Heart left ventricle (tissue), 16 donors: ENCODE measurements around the gene PABPC3. TPM values are rescaled to one million over a fixed set of nuclear protein-coding genes. Genes with fewer than 3 reads are reported as not detected.

Experiments used
- ATAC-seq, 4 donors: fragments of 200-7000 bp; cut with Tn5 transposase; one replicate each; pipeline ENCODE4 v1.9.1; 2020 to 2022; ENCODE audit warnings: moderate library complexity in 4 of 4, mild to moderate bottlenecking in 3 of 4, moderate number of reproducible peaks in 1 of 4
- DNase-seq, 5 donors: peaks; one replicate each; pipeline ENCODE4 v3.0.0-alpha.2; 2020
- H3K27ac ChIP-seq, 12 donors: fragments of 200-600 bp; sonication (generic) in 4 of 12; one replicate each; pipeline versions ENCODE4 v1.5.0 to v1.8.0; 2016 to 2022; ENCODE audit warnings: mild to moderate bottlenecking in 2 of 12
- H3K27me3 ChIP-seq, 9 donors: fragments of 200-600 bp; sonication (generic) in 2 of 9; one replicate each; pipeline versions ENCODE4 v1.5.1 to v1.8.0; 2016 to 2022; ENCODE audit warnings: mild to moderate bottlenecking in 3 of 9
- H3K36me3 ChIP-seq, 9 donors: fragments of 200-600 bp; sonication (generic) in 2 of 9; one replicate each; pipeline versions ENCODE4 v1.5.0 to v1.8.0; 2018 to 2022; ENCODE audit warnings: mild to moderate bottlenecking in 2 of 9
- H3K4me1 ChIP-seq, 12 donors: fragments of 200-600 bp; sonication (generic) in 4 of 12; one replicate each; pipeline versions ENCODE4 v1.5.0 to v1.8.0; 2016 to 2022; ENCODE audit warnings: mild to moderate bottlenecking in 3 of 12
- H3K4me3 ChIP-seq, 12 donors: fragments of 200-600 bp; sonication (generic) in 4 of 12; one replicate each; pipeline versions ENCODE4 v1.5.0 to v1.8.0; 2017 to 2022; ENCODE audit warnings: mild to moderate bottlenecking in 9 of 12, moderate library complexity in 4 of 12
- H3K9me3 ChIP-seq, 12 donors: fragments of 200-600 bp; sonication (generic) in 4 of 12; one replicate each; pipeline versions ENCODE4 v1.5.0 to v1.8.0; 2016 to 2022; ENCODE audit warnings: mild to moderate bottlenecking in 1 of 12
- POLR2A ChIP-seq, 2 donors: fragments of 450-650 bp; IDR thresholded peaks; one replicate each; pipeline ENCODE4 v1.6.1; 2017; ENCODE audit warnings: antibody characterized with exemption in 2 of 2, mild to moderate bottlenecking in 2 of 2, moderate library complexity in 2 of 2
- WGBS, 4 donors: extraction: QIAGEN DNeasy Blood & Tissue Kit in 2 of 4; methylation state at CpG; one replicate each; pipeline versions ENCODE4 v1.1.5 to v1.1.7; 2013 to 2018; 5-methylcytosine and 5-hydroxymethylcytosine counted together
- intact Hi-C, 10 donors: fragments of 100-400 bp; cut with DNase I; formaldehyde crosslinking; loops; one replicate each; pipeline versions ENCODE4 v1.11.1 to v1.14.2; 2022
- polyA plus RNA-seq, 2 donors: library from polyadenylated mRNA; stranded (reverse); fragments of 200-250 nt; gene quantifications; one replicate each; pipeline ENCODE4 v1.2.3, GENCODE V29; 2013
- total RNA-seq, 9 donors: library from RNA; depleted of rRNA in 2 of 9; stranded (reverse); fragments of >200 nt in 2 of 9; fragmentation: NEBNext Ultra II Directional in 3 of 9; extraction: Animal tissue kit (Norgen Biotek cat#: 25700) in 3 of 9; gene quantifications; one replicate each; pipeline versions ENCODE4 v1.1.0 to v1.2.4, GENCODE V29; 2016 to 2023
- TF ChIP-seq, protein P1 (sequence below), 12 donors: fragments of 200-600 bp; sonication (generic) in 4 of 12; IDR thresholded peaks; one replicate each; pipeline versions ENCODE4 v1.5.0 to v1.8.0; 2018 to 2022; ENCODE audit warnings: antibody characterized with exemption in 12 of 12, mild to moderate bottlenecking in 5 of 12
- donor health status: ischemic (EF 13 %, LVEDD 7.1; RV severe dilation, severe dysfunction).
- donor health status: healthy with polysubstance abuse.
- donor health status: DM: no; HTN: yes; CAD: no.
- donor health status: DM: no; HTN: no; CAD: no.
- donor health status: ischemic (EF 25% LVEDD 6.9; RV normal size, moderate dysfunction).
- donor health status: ischemic (EF 25% LVEDD 5.7; RV mildly dilated, moderate dysfunction).
- donor health status: healthy.
- donor health status: DM: yes; HTN: yes; CAD: no.
- donor health status: ischemic (EF 35%, LVEDD 5.7; RV mildly dilated, moderate dysfunction).
- donor health status: nonischemic (EF 11% LVEDD 7.7; RV severe dilation, severe dysfunction).
- donor health status: DM: yes; HTN: yes; CAD: no.
- donor health status: PGD.
- donor health status: ischemic (EF 29% LVEDD 5.4; RV normal size, mild dysfunction).
- donor health status: nonischemic (EF 23%, LVEDD 6.1; RV moderate dilation, normal function).

PABPC3 gene
- total and polyA plus RNA-seq, 11 donors: 0.03 to 0.16 (median 0.07) TPM; not detected in 7

DNA sequence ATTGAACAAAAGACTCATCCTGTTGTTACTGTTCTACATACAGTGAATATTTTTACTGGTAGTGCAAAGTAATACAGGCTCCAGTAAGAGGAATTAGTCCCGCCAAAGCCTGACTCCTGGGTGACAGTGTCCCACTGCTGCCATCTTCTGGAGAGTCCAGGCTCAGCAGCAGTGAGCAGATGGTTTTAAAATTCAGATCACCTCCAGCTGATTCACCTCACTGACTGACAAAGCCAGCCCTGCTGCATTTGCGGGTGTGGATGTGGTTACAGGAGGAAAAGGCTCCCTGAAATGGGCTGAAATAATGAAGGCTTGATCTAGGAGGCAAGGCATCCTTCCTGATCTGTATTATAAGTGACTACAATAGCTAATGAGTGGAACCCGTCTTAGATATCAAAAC is 18.3 kb downstream of the PABPC3 start:
- Histone ChIP-seq H3K36me3 (no peaks in the 10 kb centered on the region), H3K4me3 (no peak overlapping the region), H3K27ac (no peak overlapping the region), H3K9me3 (peaks cover 0 to 2% (median 0%) of the 10 kb centered on the region in 12 donors), H3K4me1 (no peaks in the 10 kb centered on the region), H3K27me3 (peaks cover 0 to 27% (median 9%) of the 10 kb centered on the region in 9 donors)
- intact Hi-C loops: loop anchor here in 9 of 10 donors (5.0 to 10.0 kb wide), 4 partner anchors 107 to 117 kb away; no protein-coding TSS in a partner anchor
- TF ChIP-seq, protein P1, sequence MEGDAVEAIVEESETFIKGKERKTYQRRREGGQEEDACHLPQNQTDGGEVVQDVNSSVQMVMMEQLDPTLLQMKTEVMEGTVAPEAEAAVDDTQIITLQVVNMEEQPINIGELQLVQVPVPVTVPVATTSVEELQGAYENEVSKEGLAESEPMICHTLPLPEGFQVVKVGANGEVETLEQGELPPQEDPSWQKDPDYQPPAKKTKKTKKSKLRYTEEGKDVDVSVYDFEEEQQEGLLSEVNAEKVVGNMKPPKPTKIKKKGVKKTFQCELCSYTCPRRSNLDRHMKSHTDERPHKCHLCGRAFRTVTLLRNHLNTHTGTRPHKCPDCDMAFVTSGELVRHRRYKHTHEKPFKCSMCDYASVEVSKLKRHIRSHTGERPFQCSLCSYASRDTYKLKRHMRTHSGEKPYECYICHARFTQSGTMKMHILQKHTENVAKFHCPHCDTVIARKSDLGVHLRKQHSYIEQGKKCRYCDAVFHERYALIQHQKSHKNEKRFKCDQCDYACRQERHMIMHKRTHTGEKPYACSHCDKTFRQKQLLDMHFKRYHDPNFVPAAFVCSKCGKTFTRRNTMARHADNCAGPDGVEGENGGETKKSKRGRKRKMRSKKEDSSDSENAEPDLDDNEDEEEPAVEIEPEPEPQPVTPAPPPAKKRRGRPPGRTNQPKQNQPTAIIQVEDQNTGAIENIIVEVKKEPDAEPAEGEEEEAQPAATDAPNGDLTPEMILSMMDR (IDR thresholded peaks at IDR 0.05): peak; percentile 66 to 85 (median 72)
- no peak for TF ChIP-seq POLR2A (IDR thresholded peaks at IDR 0.05)
- WGBS, 4 donors: 18 to 27% (median 24%) methylated on average over 3 of the region's 3 CpGs
- ATAC-seq (peak in 3 of 4 donors; percentile 62 to 84 (median 82)), DNase-seq (peak; percentile 36 to 72 (median 49))

DNA sequence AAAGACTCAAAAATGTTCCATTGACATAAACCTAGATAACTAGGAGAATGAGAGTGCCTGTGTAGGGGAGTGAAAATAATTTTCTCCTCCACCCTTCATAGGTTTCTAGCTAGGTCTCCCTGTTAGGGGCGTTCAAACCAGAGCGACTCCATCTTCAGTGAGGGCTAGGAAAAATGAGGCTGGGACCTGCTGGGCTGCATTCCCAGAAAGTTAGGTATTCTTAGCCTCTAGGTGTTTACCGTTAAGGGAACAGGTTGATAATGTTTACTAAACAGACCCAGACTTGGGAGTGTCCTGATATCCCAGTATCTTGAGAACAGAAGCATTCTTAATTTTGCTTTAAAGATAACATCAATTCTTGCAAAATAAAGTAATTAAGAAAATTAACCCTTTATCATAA is 20.1 kb downstream of the PABPC3 start:
- no peaks in the 10 kb centered on the region for H3K4me1 ChIP-seq
- TF ChIP-seq, protein P1 (IDR thresholded peaks at IDR 0.05): no peak
- TF ChIP-seq POLR2A (IDR thresholded peaks at IDR 0.05): no peak
- no peaks in the 10 kb centered on the region for H3K9me3 ChIP-seq
- 60 to 84% (median 66%) methylated on average over 3 of the region's 3 CpGs for WGBS, 4 donors
- no peak overlapping the region for H3K27ac ChIP-seq
- intact Hi-C loops: loop anchor here in 3 of 10 donors (10.0 kb wide), 1 partner anchor 111 kb away; no protein-coding TSS in a partner anchor
- DNase-seq (no peak), ATAC-seq (no peak)
- H3K4me3 ChIP-seq: no peak overlapping the region
- no peaks in the 10 kb centered on the region for H3K36me3 ChIP-seq
- peaks cover 0 to 30% (median 5%) of the 10 kb centered on the region in 9 donors for H3K27me3 ChIP-seq

DNA sequence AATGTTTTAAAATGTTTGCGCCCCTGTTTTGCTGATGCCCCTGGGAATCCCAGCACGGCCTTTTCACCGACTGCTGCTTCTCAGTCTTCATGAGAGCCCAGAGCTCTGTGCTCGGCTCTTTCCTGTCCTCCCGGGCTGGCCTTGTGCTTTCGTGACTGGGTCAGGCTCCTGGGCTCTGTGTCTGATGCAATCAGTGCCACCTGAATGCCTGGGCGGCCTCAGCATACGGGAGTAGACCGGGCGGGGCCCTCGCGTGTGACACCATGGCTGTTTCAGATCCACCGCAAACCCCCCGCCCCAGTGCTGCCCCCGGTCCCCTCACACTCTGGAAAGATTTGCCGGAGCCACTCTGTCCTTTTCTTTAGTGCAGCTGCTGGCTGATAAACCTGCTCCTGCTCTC is 21.4 kb downstream of the PABPC3 start:
- Histone ChIP-seq H3K27me3 (peaks cover 0 to 26% (median 5%) of the 10 kb centered on the region in 9 donors), H3K4me3 (no peak overlapping the region), H3K36me3 (no peaks in the 10 kb centered on the region), H3K27ac (no peak overlapping the region), H3K9me3 (peaks cover 0 to 4% (median 0%) of the 10 kb centered on the region in 12 donors), H3K4me1 (no peaks in the 10 kb centered on the region)
- intact Hi-C loops: loop anchor here in 3 of 10 donors (10.0 kb wide), 1 partner anchor 113 kb away; no protein-coding TSS in a partner anchor
- TF ChIP-seq, protein P1 (IDR thresholded peaks at IDR 0.05): no peak
- no peak for TF ChIP-seq POLR2A (IDR thresholded peaks at IDR 0.05)
- DNase-seq: no peak
- ATAC-seq: no peak
- WGBS, 4 donors: 82 to 86% (median 83%) methylated on average over 16 of the region's 16 CpGs

DNA sequence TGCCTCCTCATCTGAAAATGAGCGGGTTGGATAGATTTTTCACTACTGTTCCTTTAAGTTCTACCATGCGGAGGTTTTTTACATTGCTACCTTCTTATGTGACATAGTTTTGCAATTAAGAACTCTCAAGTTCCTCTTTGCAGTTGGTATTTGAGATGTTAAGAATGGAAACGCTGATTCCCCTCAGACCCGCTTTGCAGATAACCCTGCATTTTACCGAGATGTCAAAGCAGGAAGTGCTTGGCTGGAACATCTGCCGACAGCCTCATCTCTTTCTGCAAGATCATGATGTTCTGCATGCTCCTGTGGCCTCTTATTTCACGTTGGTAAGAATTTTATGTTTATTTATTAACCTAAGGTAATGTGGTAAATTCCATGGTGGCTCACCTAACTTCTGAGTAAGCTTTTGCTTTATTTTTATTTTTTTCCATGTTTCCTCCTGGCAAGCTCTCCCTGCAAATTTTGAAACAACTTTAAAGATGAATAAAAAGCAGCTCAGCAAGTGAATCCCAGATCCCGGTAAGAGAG is 22.5 kb downstream of the PABPC3 start:
- WGBS, 4 donors: 36 to 49% (median 44%) methylated on average over 8 of the region's 8 CpGs
- peaks cover 0 to 15% (median 0%) of the 10 kb centered on the region in 12 donors for H3K9me3 ChIP-seq
- intact Hi-C loops: loop anchor here in 3 of 10 donors (10.0 kb wide), 1 partner anchor 114 kb away; no protein-coding TSS in a partner anchor
- no peaks in the 10 kb centered on the region for H3K36me3 ChIP-seq
- TF ChIP-seq POLR2A (IDR thresholded peaks at IDR 0.05): no peak
- TF ChIP-seq, protein P1 (IDR thresholded peaks at IDR 0.05): no peak
- no peak overlapping the region for H3K27ac ChIP-seq
- ATAC-seq (no peak), DNase-seq (no peak)
- peaks cover 0 to 26% (median 5%) of the 10 kb centered on the region in 9 donors for H3K27me3 ChIP-seq
- no peak overlapping the region for H3K4me3 ChIP-seq
- H3K4me1 ChIP-seq: no peaks in the 10 kb centered on the region
